Aorta (tissue), 5 donors: ENCODE results near the gene DMWD. TPM values are rescaled to one million over a fixed set of nuclear protein-coding genes. Genes with fewer than 3 reads are reported as not detected.

Source experiments
- ATAC-seq: fragments of 200-7000 bp; cut with Tn5 transposase; one replicate; pipeline ENCODE4 v1.9.1; 2022; ENCODE audit warnings: moderate library complexity; ENCODE audit not compliant: low FRiP score
- DNase-seq, 2 donors: peaks; one replicate each; pipeline ENCODE4 v3.0.0-alpha.2; 2020
- H3K27ac ChIP-seq, 2 donors: one replicate each; pipeline ENCODE4 v1.5.1; 2013; ENCODE audit warnings: low read length in 2 of 2, mild to moderate bottlenecking in 2 of 2, moderate library complexity in 2 of 2, control low read depth in 1 of 2, inconsistent platforms in 1 of 2, low read depth in 1 of 2
- H3K27me3 ChIP-seq, 2 donors: one replicate each; pipeline ENCODE4 v1.6.1; 2013; ENCODE audit warnings: control low read depth in 1 of 2, low read length in 1 of 2, mild to moderate bottlenecking in 1 of 2, moderate library complexity in 1 of 2; ENCODE audit not compliant: insufficient read depth in 2 of 2, control insufficient read depth in 1 of 2
- H3K36me3 ChIP-seq, 2 donors: one replicate each; pipeline ENCODE4 v1.6.1; 2013; ENCODE audit warnings: control low read depth in 1 of 2, low read length in 1 of 2, mild to moderate bottlenecking in 1 of 2; ENCODE audit not compliant: insufficient read depth in 2 of 2, control insufficient read depth in 1 of 2
- H3K4me1 ChIP-seq, 2 donors: one replicate each; pipeline ENCODE4 v1.6.1; 2013; ENCODE audit warnings: low read length in 2 of 2, control low read depth in 1 of 2, mild to moderate bottlenecking in 1 of 2, moderate library complexity in 1 of 2; ENCODE audit not compliant: insufficient read depth in 2 of 2, control insufficient read depth in 1 of 2
- H3K4me3 ChIP-seq, 2 donors: one replicate each; pipeline ENCODE4 v1.5.1; 2013; ENCODE audit warnings: low read length in 2 of 2, control low read depth in 1 of 2, mild to moderate bottlenecking in 1 of 2
- H3K9me3 ChIP-seq: one replicate; pipeline ENCODE4 v1.6.1; 2013; ENCODE audit warnings: mild to moderate bottlenecking, low read length; ENCODE audit not compliant: control insufficient read depth
- WGBS, 2 donors: extraction: QIAGEN DNeasy Blood & Tissue Kit; methylation state at CpG; one replicate each; pipeline ENCODE4 v1.1.7; 2013; 5-methylcytosine and 5-hydroxymethylcytosine counted together
- intact Hi-C, 2 donors: fragments of 100-400 bp; cut with DNase I; formaldehyde crosslinking; loops; one replicate each; pipeline versions ENCODE4 v1.14.2 to v1.15.0; 2022
- polyA plus RNA-seq, 2 donors: library from polyadenylated mRNA; stranded (reverse); fragments of 200-250 nt; gene quantifications; one replicate each; pipeline ENCODE4 v1.2.3, GENCODE V29; 2013
- total RNA-seq, 2 donors: library from RNA; stranded (reverse); fragmentation: NEBNext Ultra II Directional; extraction: Animal tissue kit (Norgen Biotek cat#: 25700); gene quantifications; one replicate each; pipeline ENCODE4 v1.2.1, GENCODE V29; 2021
- donor health status: healthy with polysubstance abuse.
- donor health status: Bipolar disorder and iron deficiency.
- donor health status: DM: no; HTN: no; CAD: no.
- donor health status: DM: no; HTN: no; CAD: no.
- donor health status: DM: yes; HTN: yes; CAD: no.

DMWD gene
- total and polyA plus RNA-seq, 4 donors = 20.9 to 70.7 (median 66.4) TPM

- no peak for ATAC-seq
- Histone ChIP-seq H3K27ac (no peak overlapping the region), H3K36me3 (no peaks in the 10 kb centered on the region), H3K4me3 (no peak overlapping the region), H3K27me3 (no peaks in the 10 kb centered on the region), H3K4me1 (no peaks in the 10 kb centered on the region), H3K9me3 (no peaks in the 10 kb centered on the region)
- intact Hi-C loops = no loop called here
- whole genome bisulfite sequencing, 2 donors = 84 to 88% methylated on average over 6 of the region's 6 CpGs
- no peak for DNase-seq
These were observed 47.0 kb downstream of the DMWD start for GRCh38 chr19:45745606-45746005.

GRCh38 chr19:45742969-45743368 is 49.7 kb downstream of the DMWD start:
- ATAC-seq (no peak), DNase-seq (no peak)
- WGBS, 2 donors = 69 to 77% methylated on average over 4 of the region's 4 CpGs
- intact Hi-C loops = no loop called here
- H3K9me3 ChIP-seq = no peaks in the 10 kb centered on the region
- no peaks in the 10 kb centered on the region for H3K27me3 ChIP-seq
- no peak overlapping the region for H3K4me3 ChIP-seq
- no peak overlapping the region for H3K27ac ChIP-seq
- no peaks in the 10 kb centered on the region for H3K4me1 ChIP-seq
- no peaks in the 10 kb centered on the region for H3K36me3 ChIP-seq

GRCh38 chr19:45739498-45740439 is 52.9 kb downstream of the DMWD start:
- Histone ChIP-seq H3K4me3 (no peak overlapping the region), H3K36me3 (no peaks in the 10 kb centered on the region), H3K27ac (no peak overlapping the region), H3K4me1 (no peaks in the 10 kb centered on the region), H3K9me3 (no peaks in the 10 kb centered on the region), H3K27me3 (no peaks in the 10 kb centered on the region)
- intact Hi-C loops = no loop called here
- DNase-seq = no peak
- no peak for ATAC-seq
- 88 to 93% methylated on average over 10 of the region's 10 CpGs for WGBS, 2 donors

GRCh38 chr19:45733160-45733810 is 59.4 kb downstream of the DMWD start, which contains the start of gene MEIOSIN:
TSS of gene MEIOSIN (plus strand) at chr19:45733439. CDS start at chr19:45735377, 1,938 bp downstream.
- no peaks in the 10 kb centered on the region for H3K36me3 ChIP-seq
- H3K9me3 ChIP-seq = no peaks in the 10 kb centered on the region
- intact Hi-C loops = loop anchor here (5.0 kb wide), 1 partner anchor 34 kb away; the partner anchor contains the start of gene SIX5 (in 2 of the 2)
- H3K4me1 ChIP-seq = no peaks in the 10 kb centered on the region
- WGBS, 2 donors = 90 to 92% methylated on average over 59 of the region's 59 CpGs
- H3K27me3 ChIP-seq = no peaks in the 10 kb centered on the region
- ATAC-seq (no peak), DNase-seq (no peak)
- no peak within 1 kb of the TSS for H3K27ac ChIP-seq
- no peak within 1 kb of the TSS for H3K4me3 ChIP-seq

Other genes with a start within 250 kb of the DMWD start
- gene OPA3, start 208.0 kb downstream of the DMWD start, total RNA-seq = 1 to 10 TPM; 8.6 to 8.8 TPM
- 1 to 10 TPM; 2.0 to 2.8 TPM for gene OPA3, start 208.0 kb downstream of the DMWD start, polyA plus RNA-seq
- 10 to 100 TPM; 10.6 to 10.9 TPM for gene GPR4, start 190.6 kb downstream of the DMWD start, total RNA-seq
- 1 to 10 TPM in 1 of 2 donors, under 1 TPM in 1; 0.63 to 1.2 TPM for gene GPR4, start 190.6 kb downstream of the DMWD start, polyA plus RNA-seq
- gene EML2, start 153.4 kb downstream of the DMWD start, total RNA-seq = 10 to 100 TPM; 42.4 to 52.9 TPM
- gene EML2, start 153.4 kb downstream of the DMWD start, polyA plus RNA-seq = 10 to 100 TPM; 21.7 to 48.1 TPM
- 1 to 10 TPM in 1 of 2 donors, under 1 TPM in 1; 0.45 to 2.4 TPM for gene GIPR, start 124.6 kb downstream of the DMWD start, total RNA-seq
- gene GIPR, start 124.6 kb downstream of the DMWD start, polyA plus RNA-seq = not detected
- 100 to 1,000 TPM; 203 to 206 TPM for gene SNRPD2, start 100.9 kb downstream of the DMWD start, total RNA-seq
- 100 to 1,000 TPM; 319 to 345 TPM for gene SNRPD2, start 100.9 kb downstream of the DMWD start, polyA plus RNA-seq
- 1 to 10 TPM; 5.3 to 5.4 TPM for gene QPCTL, start 100.2 kb downstream of the DMWD start, total RNA-seq
- 10 to 100 TPM in 1 of 2 donors, 1 to 10 TPM in 1; 1.9 to 11.1 TPM for gene QPCTL, start 100.2 kb downstream of the DMWD start, polyA plus RNA-seq
- gene FBXO46, start 61.9 kb downstream of the DMWD start, total RNA-seq = 10 to 100 TPM; 12.7 to 15.5 TPM
- gene FBXO46, start 61.9 kb downstream of the DMWD start, polyA plus RNA-seq = 1 to 10 TPM; 1.9 to 5.1 TPM
- not detected for gene MEIOSIN, start 59.4 kb downstream of the DMWD start, total RNA-seq
- not detected for gene MEIOSIN, start 59.4 kb downstream of the DMWD start, polyA plus RNA-seq
- gene SIX5, start 23.6 kb downstream of the DMWD start, total RNA-seq = 10 to 100 TPM; 17.8 to 27.3 TPM
- gene SIX5, start 23.6 kb downstream of the DMWD start, polyA plus RNA-seq = 10 to 100 TPM in 1 of 2 donors, 1 to 10 TPM in 1; 8.1 to 34.4 TPM
- 100 to 1,000 TPM; 155 to 215 TPM for gene DMPK, start 10.4 kb downstream of the DMWD start, total RNA-seq
- 100 to 1,000 TPM; 139 to 408 TPM for gene DMPK, start 10.4 kb downstream of the DMWD start, polyA plus RNA-seq
- gene RSPH6A, start 22.5 kb upstream of the DMWD start, total RNA-seq = under 1 TPM; 0.15 to 0.23 TPM
- not detected for gene RSPH6A, start 22.5 kb upstream of the DMWD start, polyA plus RNA-seq
- 10 to 100 TPM; 49.8 to 52.0 TPM for gene SYMPK, start 70.3 kb upstream of the DMWD start, total RNA-seq
- 10 to 100 TPM; 22.4 to 98.6 TPM for gene SYMPK, start 70.3 kb upstream of the DMWD start, polyA plus RNA-seq
- under 1 TPM in 1 of 2 donors, not detected in 1; 0.23 TPM for gene FOXA3, start 71.5 kb upstream of the DMWD start, total RNA-seq
- gene FOXA3, start 71.5 kb upstream of the DMWD start, polyA plus RNA-seq = 1 to 10 TPM in 1 of 2 donors, not detected in 1; 3.6 TPM
- 10 to 100 TPM; 15.6 to 17.7 TPM for gene IRF2BP1, start 93.3 kb upstream of the DMWD start, total RNA-seq
- gene IRF2BP1, start 93.3 kb upstream of the DMWD start, polyA plus RNA-seq = 10 to 100 TPM in 1 of 2 donors, 1 to 10 TPM in 1; 4.1 to 13.3 TPM
- gene MYPOP, start 109.8 kb upstream of the DMWD start, total RNA-seq = 1 to 10 TPM; 5.6 to 7.3 TPM
- 1 to 10 TPM; 4.9 to 8.3 TPM for gene MYPOP, start 109.8 kb upstream of the DMWD start, polyA plus RNA-seq
- not detected for gene NANOS2, start 121.9 kb upstream of the DMWD start, total RNA-seq
- gene NANOS2, start 121.9 kb upstream of the DMWD start, polyA plus RNA-seq = not detected
- 10 to 100 TPM in 1 of 2 donors, 1 to 10 TPM in 1; 8.1 to 18.2 TPM for gene NOVA2, start 181.0 kb upstream of the DMWD start, total RNA-seq
- gene NOVA2, start 181.0 kb upstream of the DMWD start, polyA plus RNA-seq = under 1 TPM in 1 of 2 donors, not detected in 1; 0.13 TPM
- gene CCDC61, start 202.6 kb upstream of the DMWD start, total RNA-seq = 10 to 100 TPM; 11.7 to 24.0 TPM
- gene CCDC61, start 202.6 kb upstream of the DMWD start, polyA plus RNA-seq = 10 to 100 TPM in 1 of 2 donors, under 1 TPM in 1; 0.50 to 19.4 TPM
- gene PGLYRP1, start 230.2 kb upstream of the DMWD start, total RNA-seq = 1 to 10 TPM in 1 of 2 donors, not detected in 1; 1.4 TPM
- 1 to 10 TPM in 1 of 2 donors, not detected in 1; 1.9 TPM for gene PGLYRP1, start 230.2 kb upstream of the DMWD start, polyA plus RNA-seq
- gene IGFL4, start 248.2 kb upstream of the DMWD start, total RNA-seq = not detected
- not detected for gene IGFL4, start 248.2 kb upstream of the DMWD start, polyA plus RNA-seq